Measurements from ENCODE around the gene CUEDC2.

CUEDC2 gene

GRCh38 chr10:102382871-102383270 is 49.5 kb downstream of the CUEDC2 start:
- TF ChIP-seq, protein P1, sequence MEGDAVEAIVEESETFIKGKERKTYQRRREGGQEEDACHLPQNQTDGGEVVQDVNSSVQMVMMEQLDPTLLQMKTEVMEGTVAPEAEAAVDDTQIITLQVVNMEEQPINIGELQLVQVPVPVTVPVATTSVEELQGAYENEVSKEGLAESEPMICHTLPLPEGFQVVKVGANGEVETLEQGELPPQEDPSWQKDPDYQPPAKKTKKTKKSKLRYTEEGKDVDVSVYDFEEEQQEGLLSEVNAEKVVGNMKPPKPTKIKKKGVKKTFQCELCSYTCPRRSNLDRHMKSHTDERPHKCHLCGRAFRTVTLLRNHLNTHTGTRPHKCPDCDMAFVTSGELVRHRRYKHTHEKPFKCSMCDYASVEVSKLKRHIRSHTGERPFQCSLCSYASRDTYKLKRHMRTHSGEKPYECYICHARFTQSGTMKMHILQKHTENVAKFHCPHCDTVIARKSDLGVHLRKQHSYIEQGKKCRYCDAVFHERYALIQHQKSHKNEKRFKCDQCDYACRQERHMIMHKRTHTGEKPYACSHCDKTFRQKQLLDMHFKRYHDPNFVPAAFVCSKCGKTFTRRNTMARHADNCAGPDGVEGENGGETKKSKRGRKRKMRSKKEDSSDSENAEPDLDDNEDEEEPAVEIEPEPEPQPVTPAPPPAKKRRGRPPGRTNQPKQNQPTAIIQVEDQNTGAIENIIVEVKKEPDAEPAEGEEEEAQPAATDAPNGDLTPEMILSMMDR (IDR thresholded peaks at IDR 0.05; ENCODE audit: low read depth, low read length) = no peak
- DNase-seq (ENCODE audit: low read depth, low spot score) = no peak
- no peak overlapping the region for H3K4me3 ChIP-seq (ENCODE audit: low read depth, low read length)
- in situ Hi-C loops (cut with HindIII; ENCODE audit: low sequenced_read_pairs) = no loop called here

- H3K4me3 ChIP-seq (ENCODE audit: low read depth, low read length) = no peak overlapping the region
- DNase-seq (ENCODE audit: low read depth, low spot score) = no peak
- TF ChIP-seq, protein P1 (IDR thresholded peaks at IDR 0.05; ENCODE audit: low read depth, low read length) = no peak
- in situ Hi-C loops (cut with HindIII; ENCODE audit: low sequenced_read_pairs) = no loop called here
These were observed 50.4 kb downstream of the CUEDC2 start for GRCh38 chr10:102381983-102382382.

- in situ Hi-C loops (cut with HindIII; ENCODE audit: low sequenced_read_pairs) = no loop called here
- no peak overlapping the region for H3K4me3 ChIP-seq (ENCODE audit: low read depth, low read length)
- DNase-seq (ENCODE audit: low read depth, low spot score) = no peak
These were observed 53.0 kb downstream of the CUEDC2 start for GRCh38 chr10:102379383-102379782.

GRCh38 chr10:102376901-102377300 is 55.5 kb downstream of the CUEDC2 start:
- H3K4me3 ChIP-seq (ENCODE audit: low read depth, low read length) = no peak overlapping the region
- in situ Hi-C loops (cut with HindIII; ENCODE audit: low sequenced_read_pairs) = no loop called here
- DNase-seq (ENCODE audit: low read depth, low spot score) = no peak
- TF ChIP-seq, protein P1 (IDR thresholded peaks at IDR 0.05; ENCODE audit: low read depth, low read length) = no peak

More at GRCh38 chr10:102379383-102379782, 53.0 kb downstream of the CUEDC2 start:
- TF ChIP-seq, protein P1 (IDR thresholded peaks at IDR 0.05; ENCODE audit: low read depth, low read length) = no peak

DNA sequence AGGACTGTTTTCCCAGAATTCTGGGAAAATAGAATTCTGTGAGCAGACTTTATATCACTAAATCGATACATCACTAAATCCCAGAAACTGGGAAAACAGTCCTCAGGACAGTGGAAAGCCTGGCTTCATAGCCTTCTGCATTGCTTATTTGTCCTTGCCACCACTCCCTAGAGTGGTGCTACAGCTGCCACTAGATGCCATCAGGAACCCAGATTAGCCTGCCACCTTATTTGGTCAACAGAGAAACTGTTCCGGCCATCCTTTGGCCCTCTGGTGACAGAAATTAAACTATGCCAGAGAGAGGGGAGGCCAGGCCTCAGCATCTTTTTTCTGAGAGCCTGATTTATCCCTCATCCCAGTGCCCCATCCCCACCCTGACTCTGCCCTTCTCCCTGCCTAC is 56.5 kb downstream of the CUEDC2 start:
- in situ Hi-C loops (cut with HindIII; ENCODE audit: low sequenced_read_pairs) = no loop called here
- H3K4me3 ChIP-seq (ENCODE audit: low read depth, low read length) = no peak overlapping the region
- TF ChIP-seq, protein P1 (IDR thresholded peaks at IDR 0.05; ENCODE audit: low read depth, low read length) = no peak
- DNase-seq (ENCODE audit: low read depth, low spot score) = no peak

DNA sequence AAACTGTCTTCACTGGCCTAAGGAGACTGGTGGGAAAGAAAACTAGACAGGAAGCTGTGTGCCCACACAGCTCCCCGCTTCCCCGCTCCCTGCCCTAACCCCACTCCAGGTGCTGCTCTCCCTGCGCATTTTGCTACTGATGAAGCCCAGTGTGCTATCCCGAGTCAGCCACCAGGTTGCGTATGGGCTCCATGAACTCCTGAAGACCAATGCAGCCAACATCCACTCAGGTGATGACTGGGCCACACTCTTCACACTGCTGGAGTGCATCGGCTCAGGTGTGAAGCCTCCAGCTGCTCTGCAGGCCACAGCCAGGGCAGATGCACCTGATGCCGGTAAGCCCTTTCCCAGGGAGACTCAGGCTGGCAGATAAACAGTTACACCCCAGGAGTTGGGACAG is 57.1 kb downstream of the CUEDC2 start:
- in situ Hi-C loops (cut with HindIII; ENCODE audit: low sequenced_read_pairs) = no loop called here
- TF ChIP-seq, protein P1 (IDR thresholded peaks at IDR 0.05; ENCODE audit: low read depth, low read length) = peak; percentile 13
- no peak for DNase-seq (ENCODE audit: low read depth, low spot score)
- no peak overlapping the region for H3K4me3 ChIP-seq (ENCODE audit: low read depth, low read length)
